ENCODE measurements around the gene TNRC6C. TPM values are rescaled to one million over a fixed set of nuclear protein-coding genes. Genes with fewer than 3 reads are reported as not detected.

Gene TNRC6C
- total RNA-seq, 2 experiments from 2014 or later: 10.9 to 15.6 TPM

DNA sequence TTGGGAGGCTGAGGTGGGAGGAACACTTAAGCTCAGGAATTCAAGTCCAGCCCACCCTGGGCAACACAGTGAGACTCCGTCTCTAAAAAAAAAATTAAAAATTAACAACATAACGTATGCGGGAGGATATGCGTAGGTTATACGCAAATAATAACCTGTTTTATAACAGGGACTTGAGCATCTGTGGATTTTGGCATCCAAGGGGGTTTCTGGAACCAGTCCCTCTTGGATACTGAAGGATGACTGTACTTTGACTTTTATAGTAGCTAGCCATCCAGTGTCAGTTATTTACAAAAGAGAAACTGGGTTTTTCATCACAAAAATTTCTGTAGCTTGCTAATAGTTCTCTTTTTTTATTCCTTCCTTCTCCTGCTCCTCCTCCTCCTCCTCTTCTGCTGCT lies 64.5 kb downstream of the TNRC6C start:
- no peak overlapping the region for H3K4me3 Mint-ChIP-seq
- H3K36me3 Mint-ChIP-seq: no peaks in the 10 kb centered on the region
- ChIA-PET POLR2A (interaction anchor here (1.4 kb wide), 1 partner anchor 12 kb away, joined by 3 read pairs; no protein-coding TSS in a partner anchor), CTCF (interaction anchor here (0.6 to 2.2 kb wide), 6 partner anchors 9 to 481 kb away, joined by 3 to 14 read pairs (median 4); no protein-coding TSS in a partner anchor)
- H3K27ac Mint-ChIP-seq: no peak overlapping the region
- H3K27me3 Mint-ChIP-seq: no peaks in the 10 kb centered on the region
- intact Hi-C loops (cut with micrococcal nuclease): loop anchor here (5.0 kb wide), 1 partner anchor 39 kb away; no protein-coding TSS in a partner anchor
- no peaks in the 10 kb centered on the region for H3K9me3 Mint-ChIP-seq
- DNase-seq: no peak
- H3K4me1 Mint-ChIP-seq (ENCODE audit: low read depth): peaks cover 41% of the 10 kb centered on the region

- ChIA-PET POLR2A (no interaction called here), CTCF (interaction anchor here (0.9 to 1.4 kb wide), 2 partner anchors 38 to 53 kb away, joined by 3 read pairs; no protein-coding TSS in a partner anchor)
- Mint-ChIP-seq H3K9me3 (no peaks in the 10 kb centered on the region), H3K27me3 (no peaks in the 10 kb centered on the region), H3K27ac (no peak overlapping the region), H3K36me3 (no peaks in the 10 kb centered on the region), H3K4me3 (no peak overlapping the region), H3K4me1 (ENCODE audit: low read depth) (peaks cover 24% of the 10 kb centered on the region)
- DNase-seq: no peak
- intact Hi-C loops (cut with micrococcal nuclease): no loop called here
These were observed 67.9 kb downstream of the TNRC6C start for GRCh38 chr17:78026381-78026780.

DNA sequence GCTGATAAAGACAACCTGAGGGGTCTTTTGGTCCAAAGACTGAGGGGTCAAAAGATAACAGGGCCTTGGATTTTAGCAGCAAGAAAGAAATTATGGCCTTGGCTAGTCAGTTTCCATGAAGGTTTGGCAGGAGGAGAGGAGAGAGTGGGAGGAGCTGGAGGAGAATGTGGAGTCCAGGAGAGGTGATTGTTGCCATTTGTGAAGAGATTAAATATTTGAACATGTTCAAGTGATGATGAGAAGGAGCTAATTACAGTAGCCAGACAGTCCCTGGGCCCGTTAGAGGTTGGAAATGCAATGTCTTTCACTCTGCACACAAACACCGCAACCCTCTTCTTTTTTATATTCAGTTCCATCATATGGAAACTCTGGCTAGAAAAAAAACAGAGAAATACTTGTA lies 68.6 kb downstream of the TNRC6C start:
- DNase-seq: no peak
- ChIA-PET POLR2A (no interaction called here), CTCF (no interaction called here)
- Mint-ChIP-seq H3K9me3 (no peaks in the 10 kb centered on the region), H3K4me3 (no peak overlapping the region), H3K36me3 (no peaks in the 10 kb centered on the region), H3K27me3 (no peaks in the 10 kb centered on the region), H3K4me1 (ENCODE audit: low read depth) (peaks cover 21% of the 10 kb centered on the region), H3K27ac (no peak overlapping the region)
- intact Hi-C loops (cut with micrococcal nuclease): no loop called here

DNA sequence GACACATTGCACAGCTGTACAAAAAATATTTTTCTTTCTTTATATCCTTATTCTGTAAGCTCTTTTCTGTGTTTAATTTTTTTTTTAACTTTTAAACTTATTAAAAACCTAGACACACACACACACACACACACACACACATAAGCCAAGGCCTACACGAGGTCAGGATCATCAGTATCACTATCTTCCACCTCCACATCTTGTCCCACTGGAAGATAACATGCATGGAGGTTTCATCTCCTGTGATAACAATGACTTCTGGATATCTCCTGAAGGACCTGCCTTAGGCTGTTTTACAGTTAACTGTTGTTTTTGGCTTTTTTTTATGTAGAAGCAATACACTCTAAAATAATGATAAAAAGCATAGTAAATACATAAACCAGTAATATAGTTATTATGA lies 71.2 kb downstream of the TNRC6C start:
- Mint-ChIP-seq H3K36me3 (peaks cover 7% of the 10 kb centered on the region), H3K27me3 (no peaks in the 10 kb centered on the region), H3K9me3 (no peaks in the 10 kb centered on the region), H3K4me1 (ENCODE audit: low read depth) (peaks cover 24% of the 10 kb centered on the region), H3K27ac (no peak overlapping the region), H3K4me3 (no peak overlapping the region)
- intact Hi-C loops (cut with micrococcal nuclease): no loop called here
- POLR2A ChIA-PET: no interaction called here
- CTCF ChIA-PET: interaction anchor here (0.6 to 2.3 kb wide), 5 partner anchors 9 to 105 kb away, joined by 3 to 7 read pairs (median 4); no protein-coding TSS in a partner anchor
- no peak for DNase-seq

DNA sequence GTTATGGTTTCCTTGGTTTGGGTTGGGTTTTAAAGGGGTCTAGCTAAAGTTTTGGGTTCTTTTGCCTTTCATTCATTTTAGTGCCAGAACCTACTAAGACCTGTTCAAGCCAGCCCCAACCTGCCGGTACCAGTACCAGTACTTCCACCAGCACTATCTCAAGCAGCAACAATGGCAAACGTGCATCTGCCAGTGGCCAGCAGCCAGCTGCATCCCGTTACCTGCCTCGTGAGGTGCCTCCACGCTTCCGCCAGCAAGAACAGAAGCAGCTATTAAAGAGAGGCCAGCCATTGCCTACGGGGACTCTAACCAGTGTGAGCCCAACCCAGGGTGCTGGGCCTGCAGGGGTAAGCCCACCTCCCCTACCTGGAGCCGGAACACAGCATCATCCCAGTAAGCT lies 72.9 kb downstream of the TNRC6C start:
- Mint-ChIP-seq H3K27me3 (no peaks in the 10 kb centered on the region), H3K9me3 (no peaks in the 10 kb centered on the region), H3K4me3 (no peak overlapping the region), H3K4me1 (ENCODE audit: low read depth) (peaks cover 31% of the 10 kb centered on the region), H3K36me3 (peaks cover 7% of the 10 kb centered on the region), H3K27ac (no peak overlapping the region)
- CTCF ChIA-PET: interaction anchor here (0.7 to 3.3 kb wide), 3 partner anchors 8 to 12 kb away, joined by 3 to 18 read pairs (median 6); no protein-coding TSS in a partner anchor
- DNase-seq: no peak
- POLR2A ChIA-PET: interaction anchor here (1.3 kb wide), 1 partner anchor 11 kb away, joined by 4 read pairs; no protein-coding TSS in a partner anchor
- intact Hi-C loops (cut with micrococcal nuclease): no loop called here

DNA sequence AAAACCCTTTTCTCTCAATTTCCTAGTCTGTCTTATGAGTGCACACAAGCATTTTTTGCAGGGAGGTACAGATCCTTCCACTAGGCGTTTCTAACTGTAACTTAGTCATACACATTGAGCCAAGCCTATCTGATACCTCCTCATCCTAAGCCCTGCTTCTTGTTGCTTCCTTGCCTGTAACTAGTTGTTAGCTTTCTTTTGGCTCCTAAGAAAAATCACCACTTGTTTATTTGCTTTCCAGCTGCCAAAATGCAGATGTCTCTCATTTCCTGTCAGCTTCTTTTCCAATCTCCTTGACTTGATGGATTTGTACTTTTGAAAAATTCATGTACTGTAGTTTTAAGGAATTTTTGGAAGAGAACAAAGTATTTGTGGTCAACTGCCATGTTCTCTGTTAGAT lies 73.7 kb downstream of the TNRC6C start:
- CTCF ChIA-PET: interaction anchor here (1.2 to 3.3 kb wide), 2 partner anchors 9 to 13 kb away, joined by 6 to 18 read pairs; no protein-coding TSS in a partner anchor
- Mint-ChIP-seq H3K27me3 (no peaks in the 10 kb centered on the region), H3K4me3 (no peak overlapping the region), H3K27ac (no peak overlapping the region), H3K4me1 (ENCODE audit: low read depth) (peaks cover 25% of the 10 kb centered on the region), H3K9me3 (no peaks in the 10 kb centered on the region), H3K36me3 (peaks cover 7% of the 10 kb centered on the region)
- POLR2A ChIA-PET: interaction anchor here (1.3 kb wide), 1 partner anchor 12 kb away, joined by 4 read pairs; no protein-coding TSS in a partner anchor
- no peak for DNase-seq
- intact Hi-C loops (cut with micrococcal nuclease): no loop called here

DNA sequence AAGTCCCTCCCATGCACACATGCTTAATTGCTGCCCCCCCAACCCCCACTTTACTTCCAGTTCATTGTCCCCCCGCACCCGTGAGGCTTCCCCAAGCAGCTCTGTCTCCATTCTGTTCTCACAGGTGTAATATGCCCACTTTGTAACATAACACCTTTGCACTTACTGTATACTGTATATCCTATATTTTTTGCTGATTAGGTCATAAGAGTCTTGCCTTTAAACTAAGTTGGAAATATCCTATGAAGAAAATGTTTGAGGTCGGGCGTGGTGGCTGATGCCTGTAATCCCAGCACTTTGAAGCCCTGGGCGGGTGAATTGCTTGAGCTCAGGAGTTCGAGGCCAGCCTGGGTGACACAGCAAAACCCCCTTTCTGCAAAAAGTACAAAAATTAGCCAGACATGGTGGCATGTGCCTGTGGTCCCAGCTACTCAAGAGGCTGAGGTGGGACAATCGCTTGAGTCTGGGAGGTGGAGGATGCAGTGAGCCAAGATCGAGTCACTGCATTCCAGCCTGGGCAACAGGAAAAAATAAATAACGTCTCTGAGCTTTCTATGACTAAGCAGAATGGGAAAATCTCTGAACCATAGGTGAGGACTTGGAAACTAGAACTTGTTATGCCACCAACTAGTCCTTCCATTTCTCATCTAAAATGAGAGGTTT lies 76.1 kb downstream of the TNRC6C start:
- H3K4me3 Mint-ChIP-seq: no peak overlapping the region
- no peaks in the 10 kb centered on the region for H3K9me3 Mint-ChIP-seq
- H3K36me3 Mint-ChIP-seq: peaks cover 7% of the 10 kb centered on the region
- ChIA-PET CTCF (interaction anchor here (1.6 to 3.2 kb wide), 2 partner anchors 9 to 16 kb away, joined by 3 to 16 read pairs; no protein-coding TSS in a partner anchor), POLR2A (interaction anchor here (1.1 kb wide), 1 partner anchor 12 kb away, joined by 3 read pairs; no protein-coding TSS in a partner anchor)
- H3K27ac Mint-ChIP-seq: no peak overlapping the region
- no peaks in the 10 kb centered on the region for H3K27me3 Mint-ChIP-seq
- no peak for DNase-seq
- intact Hi-C loops (cut with micrococcal nuclease): no loop called here
- peaks cover 14% of the 10 kb centered on the region for H3K4me1 Mint-ChIP-seq (ENCODE audit: low read depth)

DNA sequence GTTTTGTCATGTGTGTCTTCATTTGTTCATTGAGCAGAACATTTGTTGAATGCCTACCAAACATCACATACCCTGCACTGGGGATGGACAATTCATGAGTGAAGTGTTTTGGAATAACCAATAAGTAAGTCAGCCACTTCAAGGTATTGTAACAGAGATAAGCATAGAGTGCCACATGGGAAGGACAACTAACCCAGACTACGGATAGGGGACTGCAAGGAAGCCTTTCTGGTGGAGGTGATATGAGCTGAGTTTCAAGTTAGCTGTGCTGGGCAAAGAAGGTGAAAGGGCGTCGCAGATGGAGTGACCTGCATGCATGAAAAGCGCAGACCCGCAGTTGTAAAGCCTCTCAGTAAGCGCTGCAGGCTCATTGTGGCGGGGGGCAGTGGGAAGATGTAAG lies 78.8 kb downstream of the TNRC6C start:
- Mint-ChIP-seq H3K9me3 (no peaks in the 10 kb centered on the region), H3K4me3 (no peak overlapping the region), H3K27ac (no peak overlapping the region), H3K27me3 (no peaks in the 10 kb centered on the region), H3K36me3 (peaks cover 6% of the 10 kb centered on the region), H3K4me1 (ENCODE audit: low read depth) (peaks cover 20% of the 10 kb centered on the region)
- CTCF ChIA-PET: interaction anchor here (1.6 kb wide), 1 partner anchor 24 kb away, joined by 4 read pairs; no protein-coding TSS in a partner anchor
- no peak for DNase-seq
- POLR2A ChIA-PET: no interaction called here
- intact Hi-C loops (cut with micrococcal nuclease): no loop called here

- Mint-ChIP-seq H3K27ac (no peak overlapping the region), H3K4me1 (ENCODE audit: low read depth) (peaks cover 23% of the 10 kb centered on the region), H3K4me3 (no peak overlapping the region), H3K9me3 (no peaks in the 10 kb centered on the region), H3K27me3 (no peaks in the 10 kb centered on the region), H3K36me3 (peaks cover 4% of the 10 kb centered on the region)
- DNase-seq: no peak
- intact Hi-C loops (cut with micrococcal nuclease): no loop called here
- ChIA-PET POLR2A (no interaction called here), CTCF (interaction anchor here (2.0 kb wide), 1 partner anchor 20 kb away, joined by 8 read pairs; no protein-coding TSS in a partner anchor)
These were observed 80.3 kb downstream of the TNRC6C start for GRCh38 chr17:78038748-78039288.

DNA sequence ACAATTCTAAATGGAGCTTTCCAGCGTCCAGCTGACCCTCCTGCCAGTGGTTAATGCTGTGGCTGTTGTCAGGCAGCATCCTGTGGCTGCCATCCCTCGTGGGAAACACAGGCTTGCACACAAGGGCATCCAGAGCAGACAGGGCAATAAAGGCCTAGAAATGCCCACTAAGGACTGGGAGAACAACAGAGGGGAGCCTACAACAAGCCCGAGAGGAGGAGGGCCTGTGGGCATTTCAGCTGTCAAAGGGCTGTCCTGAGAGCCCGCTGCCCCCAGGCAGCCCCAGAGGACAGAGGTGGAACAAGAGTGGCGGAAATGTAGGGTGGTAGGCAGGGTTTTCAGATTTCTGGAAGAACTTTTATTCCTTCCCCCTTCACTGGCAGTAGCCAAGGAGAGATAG lies 81.1 kb downstream of the TNRC6C start:
- ChIA-PET CTCF (interaction anchor here (2.0 kb wide), 1 partner anchor 20 kb away, joined by 8 read pairs; no protein-coding TSS in a partner anchor), POLR2A (no interaction called here)
- intact Hi-C loops (cut with micrococcal nuclease): no loop called here
- H3K9me3 Mint-ChIP-seq: no peaks in the 10 kb centered on the region
- H3K27ac Mint-ChIP-seq: no peak overlapping the region
- peaks cover 4% of the 10 kb centered on the region for H3K36me3 Mint-ChIP-seq
- H3K4me1 Mint-ChIP-seq (ENCODE audit: low read depth): peaks cover 22% of the 10 kb centered on the region
- no peak for DNase-seq
- H3K4me3 Mint-ChIP-seq: no peak overlapping the region
- no peaks in the 10 kb centered on the region for H3K27me3 Mint-ChIP-seq

DNA sequence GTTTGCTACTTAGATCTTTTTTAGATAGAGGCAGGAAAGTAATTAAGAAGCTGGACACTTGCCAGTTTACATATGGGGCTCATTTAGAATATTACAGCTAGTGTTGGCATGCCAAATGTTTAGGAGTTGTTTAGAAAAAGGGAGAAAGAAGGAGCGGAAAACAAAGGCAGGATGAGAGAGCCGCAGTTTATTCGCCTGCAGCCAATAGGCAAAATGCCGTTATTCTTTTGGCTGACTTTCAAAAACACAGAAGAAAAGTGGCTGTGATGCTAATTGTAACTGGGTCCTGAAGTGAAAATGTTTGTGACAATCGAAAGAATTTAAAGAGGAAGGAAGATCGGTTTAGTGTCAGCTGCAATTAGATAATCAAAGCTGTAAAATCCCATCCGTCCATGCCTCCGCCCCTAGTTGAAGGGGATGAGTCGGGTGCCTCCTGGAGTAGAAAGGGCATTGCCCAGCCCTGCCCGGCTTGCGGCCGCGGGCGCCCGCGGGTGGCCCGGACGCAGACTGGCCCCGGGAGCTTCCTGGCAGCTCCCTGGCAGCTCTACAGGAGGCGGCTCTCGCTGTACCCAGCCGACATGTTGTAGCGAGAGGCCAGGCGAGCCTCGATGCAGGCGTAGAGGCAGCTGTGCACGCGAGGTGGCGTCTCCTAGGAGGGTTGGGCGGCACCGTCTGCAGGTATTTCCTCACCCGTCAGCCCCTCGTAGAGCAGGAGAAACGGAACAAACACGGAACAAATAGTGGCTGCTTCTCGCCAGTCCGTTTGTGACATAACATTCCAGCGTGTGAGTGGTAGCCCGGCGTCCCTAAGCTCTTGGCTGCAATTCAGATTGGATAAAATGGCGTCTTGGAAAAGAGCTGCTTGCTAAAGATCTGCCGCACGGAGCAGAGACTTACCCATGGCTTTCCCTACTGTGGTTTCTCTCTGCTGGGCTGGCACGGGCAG lies 82.2 kb downstream of the TNRC6C start:
- H3K4me1 Mint-ChIP-seq (ENCODE audit: low read depth): peaks cover 22% of the 10 kb centered on the region
- ChIA-PET POLR2A (interaction anchor here (0.7 to 1.0 kb wide), 2 partner anchors 21 to 396 kb away, joined by 3 to 4 read pairs; no protein-coding TSS in a partner anchor), CTCF (interaction anchor here (0.7 to 3.6 kb wide), 6 partner anchors 21 to 210 kb away, joined by 3 to 19 read pairs (median 4); no protein-coding TSS in a partner anchor)
- DNase-seq: peak; percentile 51
- intact Hi-C loops (cut with micrococcal nuclease): no loop called here
- H3K27me3 Mint-ChIP-seq: no peaks in the 10 kb centered on the region
- peak overlapping the region; percentile 44 for H3K27ac Mint-ChIP-seq
- no peaks in the 10 kb centered on the region for H3K9me3 Mint-ChIP-seq
- H3K36me3 Mint-ChIP-seq: peaks cover 4% of the 10 kb centered on the region
- H3K4me3 Mint-ChIP-seq: peak overlapping the region; percentile 70
